ENCODE results near the gene INPP5F. TPM values are rescaled to one million over a fixed set of nuclear protein-coding genes. Genes with fewer than 3 reads are reported as not detected.

Gene INPP5F
- total and polyA plus RNA-seq, 10 of the 15 experiments (the other 5 are each of a cell fraction or from before 2014, with no cell fraction given): 6.0 to 49.3 (median 34.3) TPM

- TF ChIP-seq, protein P1, sequence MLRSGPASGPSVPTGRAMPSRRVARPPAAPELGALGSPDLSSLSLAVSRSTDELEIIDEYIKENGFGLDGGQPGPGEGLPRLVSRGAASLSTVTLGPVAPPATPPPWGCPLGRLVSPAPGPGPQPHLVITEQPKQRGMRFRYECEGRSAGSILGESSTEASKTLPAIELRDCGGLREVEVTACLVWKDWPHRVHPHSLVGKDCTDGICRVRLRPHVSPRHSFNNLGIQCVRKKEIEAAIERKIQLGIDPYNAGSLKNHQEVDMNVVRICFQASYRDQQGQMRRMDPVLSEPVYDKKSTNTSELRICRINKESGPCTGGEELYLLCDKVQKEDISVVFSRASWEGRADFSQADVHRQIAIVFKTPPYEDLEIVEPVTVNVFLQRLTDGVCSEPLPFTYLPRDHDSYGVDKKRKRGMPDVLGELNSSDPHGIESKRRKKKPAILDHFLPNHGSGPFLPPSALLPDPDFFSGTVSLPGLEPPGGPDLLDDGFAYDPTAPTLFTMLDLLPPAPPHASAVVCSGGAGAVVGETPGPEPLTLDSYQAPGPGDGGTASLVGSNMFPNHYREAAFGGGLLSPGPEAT (IDR thresholded peaks at IDR 0.05; ENCODE audit: low read depth): no peak
- TF ChIP-seq ZNF384 (IDR thresholded peaks at IDR 0.05; ENCODE audit: borderline replicate concordance, low read depth, low read length): no peak
- no peak for TF ChIP-seq SREBF2 (IDR thresholded peaks at IDR 0.05; ENCODE audit: low read length)
Measured at GRCh38 chr10:119754085-119754484, 28.2 kb downstream of the INPP5F start (continued).

DNA sequence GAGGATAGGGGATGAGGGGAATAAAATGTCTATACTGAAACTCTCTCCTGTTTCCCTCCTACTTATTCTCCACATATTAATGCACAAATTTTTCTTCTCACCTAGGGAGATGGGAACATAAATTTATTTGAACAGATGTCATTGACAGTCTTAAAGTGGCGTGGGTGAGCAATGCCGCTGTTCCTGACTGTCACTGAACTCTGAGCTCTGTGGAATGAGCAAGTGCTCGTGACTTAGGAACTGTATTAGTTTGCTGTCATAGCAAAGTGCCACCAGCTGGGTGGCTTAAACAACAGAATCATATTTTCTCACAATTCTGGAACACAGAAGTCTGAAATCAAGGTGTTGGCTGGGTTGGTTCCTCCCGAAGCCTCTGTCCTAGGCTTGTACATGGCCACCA lies 29.1 kb downstream of the INPP5F start:
- Histone ChIP-seq H3K4me2 (ENCODE audit: control insufficient read depth, insufficient read depth) (no peak overlapping the region), H3K27ac (ENCODE audit: control insufficient read depth, insufficient read depth) (no peak overlapping the region), H3K36me3 (ENCODE audit: control insufficient read depth in 2 of 2, insufficient read depth in 2 of 2, low read length in 1 of 2) (peaks cover 4 to 8% of the 10 kb centered on the region in 2 experiments; a peak in 3 of 4 replicates), H3K27me3 (replicated peaks in 1 of 2; ENCODE audit: control insufficient read depth in 2 of 2, insufficient read depth in 2 of 2, low read length in 1 of 2) (no peaks in the 10 kb centered on the region), H3K4me1 (ENCODE audit: control insufficient read depth, insufficient read depth, low read length) (no peaks in the 10 kb centered on the region), H3K9ac (ENCODE audit: control insufficient read depth, insufficient read depth, low read length) (no peak overlapping the region), H3K4me3 (no peak overlapping the region), H3K9me3 (replicated peaks; ENCODE audit: control insufficient read depth, insufficient read depth, low read length) (no peaks in the 10 kb centered on the region), H4K20me1 (ENCODE audit: control insufficient read depth, insufficient read depth) (no peaks in the 10 kb centered on the region), H2AFZ (ENCODE audit: control insufficient read depth, low read depth, low read length) (no peak overlapping the region), H3K79me2 (ENCODE audit: control insufficient read depth, insufficient read depth, low read length) (no peaks in the 10 kb centered on the region)
- no peak for ATAC-seq
- RAD21 ChIA-PET (ENCODE audit: unreplicated experiment): no interaction called here
- 73% methylated on average over 4 of the region's 4 CpGs for WGBS (ENCODE audit: insufficient coverage, insufficient replicate concordance, low lambda C conversion rate, missing lambda C conversion rate)
- TF ChIP-seq SMC3 (IDR thresholded peaks at IDR 0.05; ENCODE audit: borderline replicate concordance, low read length) (no peak), FOS (IDR thresholded peaks at IDR 0.05; ENCODE audit: borderline replicate concordance, extremely low read depth, insufficient read length) (no peak), EED (IDR thresholded peaks at IDR 0.05; ENCODE audit: low read depth) (no peak), RFX5 (IDR thresholded peaks at IDR 0.05; ENCODE audit: low read depth, low read length) (no peak), SREBF2 (IDR thresholded peaks at IDR 0.05; ENCODE audit: low read length) (no peak), KLF5 (IDR thresholded peaks at IDR 0.05; ENCODE audit: partially characterized antibody) (no peak)
- TF ChIP-seq, protein P1 (IDR thresholded peaks at IDR 0.05; ENCODE audit: low read depth): no peak
- SMC1A ChIA-PET (ENCODE audit: uncharacterized antibody, unreplicated experiment): interaction anchor here (12.4 kb wide), 1 partner anchor 70 kb away, joined by 172 read pairs; no protein-coding TSS in a partner anchor
- DNase-seq (ENCODE audit: low read depth, low spot score): no peak
- no peak for FAIRE-seq
- CTCF ChIA-PET: interaction anchor here (12.2 kb wide), 1 partner anchor 69 kb away, joined by 225 read pairs; no protein-coding TSS in a partner anchor
- in situ Hi-C loops (cut with MboI): loop anchor here (10.0 kb wide), 1 partner anchor 580 kb away; no protein-coding TSS in a partner anchor
- intact Hi-C loops (cut with micrococcal nuclease; ENCODE audit: unreplicated experiment): loop anchor here (5.0 to 10.0 kb wide), 2 partner anchors 57 to 580 kb away; no protein-coding TSS in a partner anchor
- POLR2A ChIA-PET: no interaction called here
- no TSS peak for BruUV-seq (replicated peaks)
